Dermis microvascular lymphatic vessel endothelial cell (primary cell): Measurements from ENCODE around the gene ARG2. TPM values are rescaled to one million over a fixed set of nuclear protein-coding genes. Genes with fewer than 3 reads are reported as not detected.
"Not testable (repeated sequence)": the region's sequence is repeated elsewhere in the genome, so short reads cannot be mapped to it uniquely, and the experiment has no call there.

Source experiments
- DNase-seq, 2 donors: peaks; one replicate each; pipeline versions ENCODE4 v3.0.0 to v3.0.0-alpha.2; 2010; ENCODE audit warnings: low read depth in 2 of 2
- total RNA-seq: library from RNA; depleted of rRNA; stranded (reverse); fragments of >200 nt; gene quantifications from 2 replicates; pipeline ENCODE4 v1.2.1, GENCODE V29; 2014

ARG2 gene
- total RNA-seq, 1 donor from 2014 or later, result 39.7 TPM

DNA sequence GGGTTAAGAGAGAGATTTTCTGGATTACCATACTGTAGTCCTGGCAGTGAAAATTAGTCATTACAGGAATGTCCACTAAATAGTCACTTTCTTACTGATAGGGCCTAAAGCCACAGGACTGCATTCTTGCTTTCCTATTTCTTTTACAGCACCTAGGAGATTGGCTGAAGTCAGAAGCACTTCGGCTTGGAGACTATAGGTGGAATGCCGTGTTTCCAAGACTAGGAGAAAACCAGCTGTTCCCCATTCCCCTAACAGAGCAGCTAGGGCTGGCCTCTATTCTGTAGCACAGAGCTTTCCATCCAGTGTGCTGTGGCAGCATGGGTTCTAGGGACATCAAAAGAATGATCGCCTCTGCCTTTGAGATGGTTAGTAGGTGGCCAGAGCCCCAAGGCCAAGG lies 34.7 kb upstream of the ARG2 start:
- no peak for DNase-seq

DNA sequence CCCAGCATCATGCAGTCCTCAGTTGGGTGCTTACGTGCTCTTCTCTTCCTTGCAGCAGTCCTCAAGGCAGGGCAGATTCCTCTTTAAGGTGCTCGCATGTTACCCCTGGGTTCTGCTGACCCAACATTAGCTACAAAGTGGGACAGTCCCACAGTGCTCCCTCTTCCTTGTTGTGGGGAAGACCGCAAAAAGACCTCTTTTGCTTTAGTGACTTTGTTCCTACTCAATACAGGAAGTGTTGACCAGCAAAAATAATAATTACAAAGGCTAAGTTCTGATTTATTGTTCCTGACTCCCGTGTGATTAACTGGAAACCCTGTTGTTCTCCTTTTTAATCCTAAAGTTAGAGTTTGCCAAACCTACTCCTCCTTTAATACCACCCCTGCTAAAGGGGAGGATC lies 33.4 kb upstream of the ARG2 start:
- DNase-seq, result no peak

GRCh38 chr14:67589204-67589770 lies 30.4 kb upstream of the ARG2 start:
- DNase-seq, result no peak

- DNase-seq, result not testable (repeated sequence)
Measured at GRCh38 chr14:67593650-67594049, 26.1 kb upstream of the ARG2 start.

DNA sequence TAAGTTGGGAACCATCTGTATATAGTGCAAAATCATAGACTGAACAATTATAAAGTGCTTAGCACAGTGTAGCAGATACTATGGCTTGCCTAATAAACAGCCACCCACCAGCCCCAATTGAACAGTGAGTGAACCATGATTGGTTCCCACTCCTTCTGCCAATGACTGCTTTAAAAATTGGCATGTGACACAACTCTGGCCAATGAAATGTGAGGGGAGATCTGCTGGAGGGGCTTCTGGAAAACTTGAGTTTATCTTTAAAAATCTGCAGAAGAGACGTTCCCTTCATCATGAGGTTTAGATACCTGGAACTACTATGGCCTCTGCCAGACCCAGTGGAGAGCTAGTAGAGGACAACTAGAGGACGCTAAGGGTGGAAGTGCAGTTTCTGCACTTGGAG lies 24.3 kb upstream of the ARG2 start:
- no peak for DNase-seq

DNA sequence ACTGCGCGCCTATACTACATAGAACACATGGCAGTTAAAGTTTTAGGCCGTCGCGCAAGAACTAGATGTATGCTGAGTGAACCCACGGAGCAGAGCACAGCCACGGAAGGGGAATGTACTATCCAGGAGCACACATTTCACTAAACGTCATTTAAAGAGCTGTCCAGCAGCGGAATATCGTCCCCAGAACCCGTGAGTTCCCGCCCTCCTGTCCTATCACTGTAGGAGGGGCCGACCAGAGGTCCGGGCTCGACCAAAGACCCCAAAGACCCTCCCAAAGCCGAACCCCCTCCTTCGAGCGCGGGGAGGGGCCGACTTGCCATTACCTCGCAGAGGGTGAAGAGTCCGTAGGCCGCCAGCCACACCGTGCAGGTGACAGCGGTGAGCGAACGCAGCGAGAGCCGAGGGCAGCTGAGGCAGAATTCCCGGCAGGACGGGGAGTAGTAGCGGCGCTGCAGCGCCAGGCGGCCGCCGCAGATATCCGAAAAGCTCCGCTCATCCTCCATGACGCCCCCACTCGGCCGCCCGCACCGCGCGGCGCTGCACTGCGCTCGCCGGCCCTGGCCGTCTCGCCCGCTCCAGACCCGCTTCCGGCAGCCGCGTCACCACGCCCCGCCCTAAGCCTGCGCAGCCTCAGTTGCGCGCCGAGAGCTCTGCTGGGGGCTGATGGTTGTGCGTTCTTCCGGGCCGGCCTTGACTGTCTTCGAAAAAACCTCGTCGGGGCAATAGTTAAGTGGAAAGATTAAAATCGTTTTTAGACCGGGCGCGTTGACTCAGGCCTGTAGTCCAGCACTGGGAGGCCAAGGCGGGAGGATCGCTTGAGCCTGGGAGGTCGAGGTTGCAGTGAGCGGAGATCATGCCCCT lies 19.8 kb upstream of the ARG2 start, which contains the start of gene PIGH:
Gene PIGH, minus strand, starts transcription at position 571 of the 864 bp plus-strand sequence. Its CDS starts 65 bp downstream, at position 506.
- DNase-seq, result peak; percentile 69 to 89

- not testable (repeated sequence) for DNase-seq
Measured at GRCh38 chr14:67600562-67600974, 19.2 kb upstream of the ARG2 start.

- no peak for DNase-seq
Measured at GRCh38 chr14:67602076-67602475, 17.6 kb upstream of the ARG2 start.

- DNase-seq, result no peak
Measured at GRCh38 chr14:67602995-67603545, 16.6 kb upstream of the ARG2 start.

GRCh38 chr14:67607646-67608045 lies 12.1 kb upstream of the ARG2 start:
- DNase-seq, result no peak

GRCh38 chr14:67609642-67610310 lies 9.9 kb upstream of the ARG2 start:
- DNase-seq, result no peak

GRCh38 chr14:67610491-67610890 lies 9.2 kb upstream of the ARG2 start:
- DNase-seq, result no peak

- peak; percentile 81 to 86 for DNase-seq
Measured at GRCh38 chr14:67618617-67619063, 1.1 kb upstream of the ARG2 start.

GRCh38 chr14:67620217-67620785 lies 581 bp downstream of the ARG2 start:
- peak in 1 of 2 donors; percentile 31 for DNase-seq

DNA sequence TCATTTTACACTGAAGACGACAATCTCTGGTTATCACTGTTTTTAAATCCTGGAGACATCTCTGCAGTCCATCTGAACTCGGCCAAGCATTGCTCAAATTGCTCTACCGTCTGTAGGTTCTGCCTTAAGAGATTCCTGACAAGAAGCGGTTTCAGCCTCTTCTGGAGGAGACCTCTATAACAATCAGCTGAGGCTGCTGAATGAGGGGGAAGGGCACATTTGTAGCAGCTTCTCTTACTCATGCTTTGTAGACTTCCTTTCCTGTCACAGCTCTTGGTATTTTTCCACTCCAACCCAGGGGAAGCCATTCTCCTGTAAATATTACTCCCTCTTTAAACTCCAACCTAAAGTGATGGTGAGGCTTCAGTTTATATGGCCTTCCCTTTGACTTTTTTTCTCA lies 3.0 kb downstream of the ARG2 start:
- DNase-seq, result peak; percentile 90 to 96

DNA sequence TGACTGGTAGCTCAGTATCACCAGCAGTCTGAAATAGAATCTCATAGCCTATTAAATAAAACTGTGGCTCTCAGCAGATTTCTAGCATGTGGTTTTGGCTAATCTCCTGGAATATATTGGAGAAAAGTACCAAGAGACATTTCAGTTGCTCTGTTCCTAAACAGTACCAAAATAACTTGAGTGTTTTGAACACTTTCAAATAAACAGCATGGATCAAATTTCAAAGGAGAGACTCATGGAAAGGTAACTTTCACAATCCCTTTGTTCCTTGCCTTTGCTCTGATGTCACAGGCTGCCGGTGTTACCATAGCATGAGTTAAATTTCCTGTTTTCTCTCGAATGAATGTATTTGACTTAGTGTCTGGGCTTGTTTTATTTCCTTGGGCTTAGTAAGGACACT lies 3.4 kb downstream of the ARG2 start:
- DNase-seq, result peak; percentile 85 to 86

GRCh38 chr14:67626131-67626530 lies 6.4 kb downstream of the ARG2 start:
- not testable (repeated sequence) for DNase-seq

GRCh38 chr14:67627519-67627918 lies 7.8 kb downstream of the ARG2 start:
- no peak for DNase-seq

DNA sequence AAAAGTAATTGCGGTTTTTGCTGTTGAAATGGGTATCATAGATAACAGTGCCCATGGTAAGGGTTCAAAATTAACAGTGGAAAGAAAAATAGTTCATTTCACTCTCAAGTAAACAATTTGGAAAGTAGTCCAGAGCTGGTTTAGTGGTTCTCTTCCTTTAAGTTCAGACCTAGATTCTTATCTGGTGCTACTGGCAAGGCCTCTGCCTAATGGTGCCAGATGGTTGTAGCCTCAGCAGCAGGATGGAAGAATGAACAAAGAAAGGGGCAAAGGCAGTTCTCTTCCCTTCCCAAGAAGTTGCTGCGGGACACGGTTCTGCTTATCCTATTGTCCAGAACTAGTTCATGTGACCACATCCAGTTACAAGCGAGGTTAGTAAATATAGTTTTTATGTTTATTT lies 10.5 kb downstream of the ARG2 start:
- no peak for DNase-seq

GRCh38 chr14:67630938-67631337 lies 11.2 kb downstream of the ARG2 start:
- no peak for DNase-seq

GRCh38 chr14:67633451-67634147 lies 13.9 kb downstream of the ARG2 start:
- DNase-seq, result no peak
